K562 (cell line): ENCODE results near the gene CIAO3. TPM values are rescaled to one million over a fixed set of nuclear protein-coding genes. Genes with fewer than 3 reads are reported as not detected.

Experiments
- ATAC-seq: fragments of 200-7000 bp; cut with Tn5 transposase; 3 replicates; pipeline ENCODE4 v1.9.1; 2020; ENCODE audit warnings: moderate library complexity
- BruUV-seq: library from RNA; stranded (reverse); fragments of 400-500 nt; replicated peaks from 2 replicates; lab custom pipeline; 2021; lab: Mats Ljungman, UMichigan
- CTCF ChIA-PET: fragments of 300-600 bp; formaldehyde crosslinking; extraction: SDS; loops from one replicate; lab custom pipeline; 2021; ENCODE audit warnings: low intra/inter-chr PET ratio; lab: Yijun Ruan, JAX
- POLR2A ChIA-PET: fragments of 300-600, 350-650 bp; sonication (Branson Sonifier 250); formaldehyde crosslinking; extraction: SDS; loops from one replicate; lab custom pipeline; 2021; ENCODE audit warnings: antibody characterized with exemption, inconsistent platforms; lab: Yijun Ruan, JAX
- DNase-seq, 4 experiments: peaks; one replicate each; pipeline versions ENCODE4 v3.0.0 to v3.0.0-alpha.2; 2011 to 2018; ENCODE audit warnings: low spot score in 3 of 4, mixed read lengths in 3 of 4; ENCODE audit errors: extremely low read depth in 1 of 4
- FAIRE-seq: peaks from 2 replicates; lab custom pipeline; 2011; peaks lifted over from hg19 to GRCh38; lab: Jason Lieb, UNC
- H2AFZ ChIP-seq: 2 replicates; pipeline ENCODE4 v1.6.0; 2011; ENCODE audit warnings: low read depth, low read length, control low read depth, inconsistent platforms
- H3K27ac ChIP-seq: fragments of 200-600 bp; 3 replicates; pipeline ENCODE4 v1.8.0; 2011; ENCODE audit warnings: low read depth, mild to moderate bottlenecking, control low read depth, inconsistent platforms, low read length, moderate library complexity, mixed read lengths; ENCODE audit errors: extremely low read depth
- H3K27me3 ChIP-seq, 2 experiments: fragments of 300-600 bp in 1 of 2; 2 replicates in 1 of 2; 3 replicates in 1 of 2; pipeline versions ENCODE4 v1.6.0 to v1.8.0; 2011; ENCODE audit warnings: inconsistent platforms in 2 of 2, low read length in 2 of 2, mild to moderate bottlenecking in 1 of 2, mixed read lengths in 1 of 2, moderate library complexity in 1 of 2; ENCODE audit not compliant: control insufficient read depth in 2 of 2, insufficient read depth in 2 of 2
- H3K36me3 ChIP-seq: fragments of 300-600 bp; 3 replicates; pipeline ENCODE4 v1.8.0; 2011; ENCODE audit warnings: mild to moderate bottlenecking, low read length, inconsistent platforms; ENCODE audit not compliant: control insufficient read depth, insufficient read depth
- H3K4me1 ChIP-seq, 2 experiments: fragments of 200-600 bp in 1 of 2; replicated peaks in 1 of 2; 2 replicates in 1 of 2; 3 replicates in 1 of 2; pipeline versions ENCODE4 v1.5.1 to v1.8.0; 2011; ENCODE audit warnings: inconsistent platforms in 2 of 2, low read length in 2 of 2, mild to moderate bottlenecking in 1 of 2, mixed read lengths in 1 of 2, moderate library complexity in 1 of 2; ENCODE audit not compliant: control insufficient read depth in 2 of 2, insufficient read depth in 2 of 2
- H3K4me2 ChIP-seq: 2 replicates; pipeline ENCODE4 v1.6.1; 2011; ENCODE audit warnings: low read length, control low read depth, inconsistent platforms, mixed read lengths; ENCODE audit not compliant: insufficient read depth
- H3K4me3 ChIP-seq: fragments of 200-600 bp; sonication (generic), shearing (Covaris generic); 2 replicates; pipeline ENCODE4 v1.5.1; 2016; ENCODE audit warnings: control low read depth, inconsistent platforms
- H3K79me2 ChIP-seq: fragments of 200-600 bp; 3 replicates; pipeline ENCODE4 v1.8.0; 2011; ENCODE audit warnings: low read length, inconsistent platforms; ENCODE audit not compliant: control insufficient read depth, insufficient read depth
- H3K9ac ChIP-seq, 2 experiments: 2 replicates each; pipeline versions ENCODE4 v1.6.0 to v1.6.1; 2011; ENCODE audit warnings: low read depth in 2 of 2, low read length in 2 of 2, control low read depth in 1 of 2, inconsistent platforms in 1 of 2, mild to moderate bottlenecking in 1 of 2, mixed read lengths in 1 of 2; ENCODE audit not compliant: insufficient read depth in 1 of 2
- H3K9me1 ChIP-seq: one replicate; pipeline ENCODE4 v1.6.0; 2011; ENCODE audit warnings: inconsistent platforms, mild to moderate bottlenecking, low read length, moderate library complexity; ENCODE audit not compliant: control insufficient read depth, insufficient read depth
- H3K9me3 ChIP-seq: replicated peaks from 2 replicates; pipeline ENCODE4 v1.5.1; 2011; ENCODE audit warnings: low read depth, low read length, inconsistent platforms; ENCODE audit not compliant: control insufficient read depth, insufficient read depth
- H4K20me1 ChIP-seq: replicated peaks from 2 replicates; pipeline ENCODE4 v1.6.1; 2011; ENCODE audit warnings: low read length, inconsistent platforms, mixed read lengths; ENCODE audit not compliant: control insufficient read depth, insufficient read depth
- CTBP1 ChIP-seq: fragments of 450-650 bp; IDR thresholded peaks from 2 replicates; pipeline ENCODE4 v1.6.1; 2016; ENCODE audit warnings: borderline replicate concordance
- FOS ChIP-seq: IDR thresholded peaks from 3 replicates; pipeline ENCODE4 v1.6.1; 2011; ENCODE audit not compliant: insufficient read length; ENCODE audit errors: extremely low read depth
- HSF4 ChIP-seq: fragments of 250-450 bp; sonication (Bioruptor Pico); IDR thresholded peaks from 2 replicates; pipeline ENCODE4 v2.1.2; 2022; ENCODE audit warnings: mild to moderate bottlenecking, moderate library complexity, borderline replicate concordance
- MYNN ChIP-seq, 2 experiments: sonication (generic); formaldehyde crosslinking in 1 of 2; IDR thresholded peaks; 2 replicates each; pipeline versions ENCODE4 v1.5.0 to v1.6.1; 2016 to 2020; ENCODE audit warnings: antibody characterized with exemption in 1 of 2, missing genetic modification reagents in 1 of 2
- NFE2L1 ChIP-seq: fragments of 450-650 bp; IDR thresholded peaks from 2 replicates; pipeline ENCODE4 v1.6.1; 2016; ENCODE audit warnings: missing genetic modification characterization, low read depth, mild to moderate bottlenecking, missing compliant biosample characterization, moderate library complexity, borderline replicate concordance
- POLR2A ChIP-seq: fragments of 450-650 bp; conservative IDR thresholded peaks from 2 replicates; pipeline ENCODE4 v1.6.1; 2016
- RBFOX2 ChIP-seq: fragments of 200-400 bp; formaldehyde crosslinking; IDR thresholded peaks from 2 replicates; pipeline ENCODE4 v1.6.1; 2017; ENCODE audit warnings: low read depth, mild to moderate bottlenecking, low read length, moderate library complexity
- RFX1 ChIP-seq: fragments of 450-650 bp; IDR thresholded peaks from 2 replicates; pipeline ENCODE4 v1.6.1; 2016; ENCODE audit warnings: mild to moderate bottlenecking, moderate library complexity
- TAF15 ChIP-seq: fragments of 200-400 bp; formaldehyde crosslinking; IDR thresholded peaks from 2 replicates; pipeline ENCODE4 v1.6.1; 2017; ENCODE audit warnings: mild to moderate bottlenecking, low read depth, low read length, moderate library complexity
- ZNF121 ChIP-seq: sonication (generic); formaldehyde crosslinking; conservative IDR thresholded peaks from 2 replicates; pipeline ENCODE4 v1.8.0; 2022; ENCODE audit warnings: missing genetic modification reagents
- ZNF146 ChIP-seq: IDR thresholded peaks from one replicate; pipeline ENCODE4 v1.6.1; 2018; ENCODE audit warnings: missing compliant biosample characterization; ENCODE audit not compliant: unreplicated experiment
- WGBS: fragments of 100-300 bp; shearing (Covaris generic); methylation state at CpG from one replicate; pipeline ENCODE4 v1.1.6; 2016; ENCODE audit warnings: low coverage, mixed read lengths; ENCODE audit not compliant: insufficient coverage; ENCODE audit errors: missing lambda C conversion rate; 5-methylcytosine and 5-hydroxymethylcytosine counted together
- in situ Hi-C: fragments of 300-500 bp; cut with MboI; formaldehyde crosslinking; loops from 4 replicates; pipeline ENCODE4 v1.15.0; 2018; ENCODE audit warnings: inconsistent platforms, mixed read lengths
- intact Hi-C: fragments of 100-400 bp; cut with micrococcal nuclease; formaldehyde crosslinking; loops from 2 replicates; pipeline ENCODE4 v1.14.2; 2022
- polyA plus RNA-seq, 8 experiments: library from polyadenylated mRNA; depleted of rRNA in 4 of 8; stranded (reverse) in 5 of 8; unstranded in 3 of 8; fragments of >200 nt; fragmentation: Nextera tagmentation in 2 of 8; fragmentation: Illumina TruSeq in 1 of 8; extraction: Ambion mirVana in 2 of 8; extraction: Trizol in 1 of 8; gene quantifications; 2 replicates each; pipeline versions ENCODE4 v1.2.1 to v1.2.3, GENCODE V29; 2011 to 2014; ENCODE audit warnings: inconsistent platforms in 1 of 8, missing spikeins in 1 of 8
- total RNA-seq, 7 experiments: library from RNA; depleted of rRNA in 6 of 7; stranded (reverse); fragments of >200 nt in 6 of 7; fragmentation: Illumina TruSeq in 2 of 7; extraction: Trizol in 2 of 7; gene quantifications; 2 replicates each; pipeline versions ENCODE4 v1.2.1 to v1.2.3, GENCODE V29; 2011 to 2021; ENCODE audit warnings: low replicate concordance in 1 of 7
- TF ChIP-seq, protein P1 (sequence below): fragments of 200-600 bp; sonication (generic); IDR thresholded peaks from one replicate; pipeline ENCODE4 v1.6.1; 2012; ENCODE audit warnings: mild to moderate bottlenecking, low read depth, low read length, inconsistent platforms

Gene CIAO3
- total and polyA plus RNA-seq, 9 of the 15 experiments (the other 6 are each of a cell fraction or from before 2014, with no cell fraction given): 2.2 to 35.6 (median 18.7) TPM

GRCh38 chr16:716200-716568, 24.6 kb downstream of the CIAO3 start:
- H3K4me2 ChIP-seq: peak overlapping the region; percentile 77
- H3K4me3 ChIP-seq: peak overlapping the region; percentile 68
- CTCF ChIA-PET: no interaction called here
- H3K9ac ChIP-seq: peak overlapping the region; percentile 42 to 92; a peak in 3 of 4 replicates
- in situ Hi-C loops (loop anchor here (10.0 kb wide), 1 partner anchor 339 kb away; no protein-coding TSS in a partner anchor), intact Hi-C loops (no loop called here)
- H3K79me2 ChIP-seq: peaks cover 32% of the 10 kb centered on the region
- H3K27ac ChIP-seq: peak overlapping the region; percentile 23; the same call in 1 of the 3 replicates
- no peaks in the 10 kb centered on the region; the same call in 1 of the 2 replicates for H4K20me1 ChIP-seq
- WGBS: 15% methylated on average over 12 of the region's 12 CpGs
- H3K27me3 ChIP-seq: no peaks in the 10 kb centered on the region
- peaks cover 12 to 85% of the 10 kb centered on the region in 2 experiments; a peak in 4 of 5 replicates for H3K4me1 ChIP-seq
- H3K9me3 ChIP-seq: no peaks in the 10 kb centered on the region
- POLR2A ChIA-PET: interaction anchor here (0.6 to 1.7 kb wide), 7 partner anchors 9 to 154 kb away, joined by 3 to 5 read pairs (median 3); partner anchors contain the start of genes CCDC78, CHTF18 and RPUSD1
- FAIRE-seq (no peak), DNase-seq (peak; percentile 34 to 72 (median 44)), ATAC-seq (no peak)
- peaks cover 3% of the 10 kb centered on the region for H3K9me1 ChIP-seq
- BruUV-seq: TSS peak; percentile 58
- 0 out of 2 replicates have a peak overlapping the region, but pooled peaks have one; percentile 59 for H2AFZ ChIP-seq
- peaks cover 19% of the 10 kb centered on the region; the same call in 2 of the 3 replicates for H3K36me3 ChIP-seq
- no peak for TF ChIP-seq ZNF121 (CRISPR knock-in tag)
- TF ChIP-seq POLR2A: 0 out of 2 replicates have a peak, but pooled peaks have one; percentile 38
- TF ChIP-seq, protein P1, sequence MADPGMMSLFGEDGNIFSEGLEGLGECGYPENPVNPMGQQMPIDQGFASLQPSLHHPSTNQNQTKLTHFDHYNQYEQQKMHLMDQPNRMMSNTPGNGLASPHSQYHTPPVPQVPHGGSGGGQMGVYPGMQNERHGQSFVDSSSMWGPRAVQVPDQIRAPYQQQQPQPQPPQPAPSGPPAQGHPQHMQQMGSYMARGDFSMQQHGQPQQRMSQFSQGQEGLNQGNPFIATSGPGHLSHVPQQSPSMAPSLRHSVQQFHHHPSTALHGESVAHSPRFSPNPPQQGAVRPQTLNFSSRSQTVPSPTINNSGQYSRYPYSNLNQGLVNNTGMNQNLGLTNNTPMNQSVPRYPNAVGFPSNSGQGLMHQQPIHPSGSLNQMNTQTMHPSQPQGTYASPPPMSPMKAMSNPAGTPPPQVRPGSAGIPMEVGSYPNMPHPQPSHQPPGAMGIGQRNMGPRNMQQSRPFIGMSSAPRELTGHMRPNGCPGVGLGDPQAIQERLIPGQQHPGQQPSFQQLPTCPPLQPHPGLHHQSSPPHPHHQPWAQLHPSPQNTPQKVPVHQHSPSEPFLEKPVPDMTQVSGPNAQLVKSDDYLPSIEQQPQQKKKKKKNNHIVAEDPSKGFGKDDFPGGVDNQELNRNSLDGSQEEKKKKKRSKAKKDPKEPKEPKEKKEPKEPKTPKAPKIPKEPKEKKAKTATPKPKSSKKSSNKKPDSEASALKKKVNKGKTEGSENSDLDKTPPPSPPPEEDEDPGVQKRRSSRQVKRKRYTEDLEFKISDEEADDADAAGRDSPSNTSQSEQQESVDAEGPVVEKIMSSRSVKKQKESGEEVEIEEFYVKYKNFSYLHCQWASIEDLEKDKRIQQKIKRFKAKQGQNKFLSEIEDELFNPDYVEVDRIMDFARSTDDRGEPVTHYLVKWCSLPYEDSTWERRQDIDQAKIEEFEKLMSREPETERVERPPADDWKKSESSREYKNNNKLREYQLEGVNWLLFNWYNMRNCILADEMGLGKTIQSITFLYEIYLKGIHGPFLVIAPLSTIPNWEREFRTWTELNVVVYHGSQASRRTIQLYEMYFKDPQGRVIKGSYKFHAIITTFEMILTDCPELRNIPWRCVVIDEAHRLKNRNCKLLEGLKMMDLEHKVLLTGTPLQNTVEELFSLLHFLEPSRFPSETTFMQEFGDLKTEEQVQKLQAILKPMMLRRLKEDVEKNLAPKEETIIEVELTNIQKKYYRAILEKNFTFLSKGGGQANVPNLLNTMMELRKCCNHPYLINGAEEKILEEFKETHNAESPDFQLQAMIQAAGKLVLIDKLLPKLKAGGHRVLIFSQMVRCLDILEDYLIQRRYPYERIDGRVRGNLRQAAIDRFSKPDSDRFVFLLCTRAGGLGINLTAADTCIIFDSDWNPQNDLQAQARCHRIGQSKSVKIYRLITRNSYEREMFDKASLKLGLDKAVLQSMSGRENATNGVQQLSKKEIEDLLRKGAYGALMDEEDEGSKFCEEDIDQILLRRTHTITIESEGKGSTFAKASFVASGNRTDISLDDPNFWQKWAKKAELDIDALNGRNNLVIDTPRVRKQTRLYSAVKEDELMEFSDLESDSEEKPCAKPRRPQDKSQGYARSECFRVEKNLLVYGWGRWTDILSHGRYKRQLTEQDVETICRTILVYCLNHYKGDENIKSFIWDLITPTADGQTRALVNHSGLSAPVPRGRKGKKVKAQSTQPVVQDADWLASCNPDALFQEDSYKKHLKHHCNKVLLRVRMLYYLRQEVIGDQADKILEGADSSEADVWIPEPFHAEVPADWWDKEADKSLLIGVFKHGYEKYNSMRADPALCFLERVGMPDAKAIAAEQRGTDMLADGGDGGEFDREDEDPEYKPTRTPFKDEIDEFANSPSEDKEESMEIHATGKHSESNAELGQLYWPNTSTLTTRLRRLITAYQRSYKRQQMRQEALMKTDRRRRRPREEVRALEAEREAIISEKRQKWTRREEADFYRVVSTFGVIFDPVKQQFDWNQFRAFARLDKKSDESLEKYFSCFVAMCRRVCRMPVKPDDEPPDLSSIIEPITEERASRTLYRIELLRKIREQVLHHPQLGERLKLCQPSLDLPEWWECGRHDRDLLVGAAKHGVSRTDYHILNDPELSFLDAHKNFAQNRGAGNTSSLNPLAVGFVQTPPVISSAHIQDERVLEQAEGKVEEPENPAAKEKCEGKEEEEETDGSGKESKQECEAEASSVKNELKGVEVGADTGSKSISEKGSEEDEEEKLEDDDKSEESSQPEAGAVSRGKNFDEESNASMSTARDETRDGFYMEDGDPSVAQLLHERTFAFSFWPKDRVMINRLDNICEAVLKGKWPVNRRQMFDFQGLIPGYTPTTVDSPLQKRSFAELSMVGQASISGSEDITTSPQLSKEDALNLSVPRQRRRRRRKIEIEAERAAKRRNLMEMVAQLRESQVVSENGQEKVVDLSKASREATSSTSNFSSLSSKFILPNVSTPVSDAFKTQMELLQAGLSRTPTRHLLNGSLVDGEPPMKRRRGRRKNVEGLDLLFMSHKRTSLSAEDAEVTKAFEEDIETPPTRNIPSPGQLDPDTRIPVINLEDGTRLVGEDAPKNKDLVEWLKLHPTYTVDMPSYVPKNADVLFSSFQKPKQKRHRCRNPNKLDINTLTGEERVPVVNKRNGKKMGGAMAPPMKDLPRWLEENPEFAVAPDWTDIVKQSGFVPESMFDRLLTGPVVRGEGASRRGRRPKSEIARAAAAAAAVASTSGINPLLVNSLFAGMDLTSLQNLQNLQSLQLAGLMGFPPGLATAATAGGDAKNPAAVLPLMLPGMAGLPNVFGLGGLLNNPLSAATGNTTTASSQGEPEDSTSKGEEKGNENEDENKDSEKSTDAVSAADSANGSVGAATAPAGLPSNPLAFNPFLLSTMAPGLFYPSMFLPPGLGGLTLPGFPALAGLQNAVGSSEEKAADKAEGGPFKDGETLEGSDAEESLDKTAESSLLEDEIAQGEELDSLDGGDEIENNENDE: no peak
- TF ChIP-seq CTBP1: no peak
- TF ChIP-seq FOS: no peak
- no peak for TF ChIP-seq ZNF146
- TF ChIP-seq HSF4: no peak
- no peak; the same call in 1 of the 2 replicates for TF ChIP-seq RFX1
- peak; percentile 34; the same call in 1 of the 2 replicates for TF ChIP-seq TAF15
- no peak for TF ChIP-seq NFE2L1
- TF ChIP-seq RBFOX2: 0 out of 2 replicates have a peak, but pooled peaks have one; percentile 4
- TF ChIP-seq MYNN (IDR thresholded peaks at IDR 0.05): peak; percentile 79; the same call in 1 of the 2 replicates
- no peak; the same call in 1 of the 2 replicates for TF ChIP-seq MYNN (CRISPR knock-in tag; IDR thresholded peaks at IDR 0.05)
